AG10803 (cell line): ENCODE data around the gene NFATC1.

Source experiments
- DNase-seq: peaks from one replicate; pipeline ENCODE4 v3.0.0; 2010; ENCODE audit warnings: low read depth
- H3K4me3 ChIP-seq: 2 replicates; pipeline ENCODE4 v1.5.1; 2011; ENCODE audit warnings: mild to moderate bottlenecking, low read length, control low read depth
- TF ChIP-seq, protein P1 (sequence below): conservative IDR thresholded peaks from 2 replicates; pipeline ENCODE4 v1.5.1; 2011; ENCODE audit warnings: mild to moderate bottlenecking, low read length, control low read depth, inconsistent platforms

NFATC1 gene

DNA sequence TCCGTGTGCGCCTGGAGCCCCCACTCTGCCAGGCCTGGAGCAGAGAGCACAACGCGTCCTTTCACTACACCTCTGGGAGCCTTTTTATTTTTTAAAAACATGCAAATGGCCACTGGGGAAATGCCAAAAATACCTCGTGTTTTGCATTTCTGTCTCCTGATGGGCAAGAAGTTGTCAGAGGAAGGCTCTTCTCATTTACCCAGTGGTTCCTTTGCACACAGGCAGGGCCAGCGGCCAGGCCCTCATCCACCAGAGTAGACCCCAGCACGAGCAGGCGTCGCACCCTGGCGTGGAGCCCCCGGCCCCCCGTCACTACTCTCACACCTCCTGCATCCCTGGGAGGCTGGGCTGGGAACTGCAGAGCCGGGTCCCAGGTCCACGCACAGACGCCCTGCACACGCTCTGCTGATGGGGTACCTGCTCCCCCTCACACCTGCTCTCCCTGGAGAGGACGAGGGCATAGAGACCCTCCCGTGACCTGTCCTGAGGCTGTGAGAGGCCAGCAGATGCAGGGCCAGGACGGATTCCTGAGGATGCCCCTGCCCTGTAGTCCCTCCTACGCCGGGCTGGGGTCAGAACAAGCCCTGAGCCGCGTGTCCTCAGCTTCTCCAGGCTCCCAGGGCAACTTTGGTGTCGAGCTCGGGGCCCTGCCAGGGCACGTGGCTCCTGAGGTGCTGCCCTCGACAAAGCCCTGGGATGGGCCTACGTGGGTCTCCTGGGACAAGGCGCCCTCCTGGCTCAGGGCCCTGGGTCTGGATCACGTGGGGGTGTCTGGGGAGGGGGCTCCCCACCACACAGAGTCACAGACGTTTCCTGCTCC is 65.0 kb downstream of the NFATC1 start:
- peak; percentile 11 for DNase-seq
- TF ChIP-seq, protein P1, sequence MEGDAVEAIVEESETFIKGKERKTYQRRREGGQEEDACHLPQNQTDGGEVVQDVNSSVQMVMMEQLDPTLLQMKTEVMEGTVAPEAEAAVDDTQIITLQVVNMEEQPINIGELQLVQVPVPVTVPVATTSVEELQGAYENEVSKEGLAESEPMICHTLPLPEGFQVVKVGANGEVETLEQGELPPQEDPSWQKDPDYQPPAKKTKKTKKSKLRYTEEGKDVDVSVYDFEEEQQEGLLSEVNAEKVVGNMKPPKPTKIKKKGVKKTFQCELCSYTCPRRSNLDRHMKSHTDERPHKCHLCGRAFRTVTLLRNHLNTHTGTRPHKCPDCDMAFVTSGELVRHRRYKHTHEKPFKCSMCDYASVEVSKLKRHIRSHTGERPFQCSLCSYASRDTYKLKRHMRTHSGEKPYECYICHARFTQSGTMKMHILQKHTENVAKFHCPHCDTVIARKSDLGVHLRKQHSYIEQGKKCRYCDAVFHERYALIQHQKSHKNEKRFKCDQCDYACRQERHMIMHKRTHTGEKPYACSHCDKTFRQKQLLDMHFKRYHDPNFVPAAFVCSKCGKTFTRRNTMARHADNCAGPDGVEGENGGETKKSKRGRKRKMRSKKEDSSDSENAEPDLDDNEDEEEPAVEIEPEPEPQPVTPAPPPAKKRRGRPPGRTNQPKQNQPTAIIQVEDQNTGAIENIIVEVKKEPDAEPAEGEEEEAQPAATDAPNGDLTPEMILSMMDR: no peak
- no peak overlapping the region for H3K4me3 ChIP-seq

DNA sequence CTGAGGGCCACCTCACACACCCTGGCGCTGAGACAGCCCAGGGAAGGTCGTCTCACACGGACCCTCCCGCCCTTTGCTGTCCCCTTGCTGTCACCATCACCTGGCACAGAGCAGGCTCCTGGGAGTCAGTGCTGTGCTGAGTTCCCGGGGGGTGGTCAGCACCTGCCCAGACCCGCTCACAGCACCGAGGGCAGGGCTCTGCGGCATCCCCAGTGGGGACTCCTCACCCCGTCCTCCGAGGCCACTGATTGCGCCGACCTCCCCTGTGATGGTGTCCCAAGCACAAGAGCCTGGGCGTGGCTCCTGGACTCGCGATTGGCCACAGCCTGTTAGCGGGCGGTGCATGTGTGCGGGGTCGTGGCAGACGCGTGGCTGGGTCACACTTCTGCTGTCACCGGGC is 65.9 kb downstream of the NFATC1 start:
- H3K4me3 ChIP-seq: no peak overlapping the region
- DNase-seq: no peak
- TF ChIP-seq, protein P1: no peak

DNA sequence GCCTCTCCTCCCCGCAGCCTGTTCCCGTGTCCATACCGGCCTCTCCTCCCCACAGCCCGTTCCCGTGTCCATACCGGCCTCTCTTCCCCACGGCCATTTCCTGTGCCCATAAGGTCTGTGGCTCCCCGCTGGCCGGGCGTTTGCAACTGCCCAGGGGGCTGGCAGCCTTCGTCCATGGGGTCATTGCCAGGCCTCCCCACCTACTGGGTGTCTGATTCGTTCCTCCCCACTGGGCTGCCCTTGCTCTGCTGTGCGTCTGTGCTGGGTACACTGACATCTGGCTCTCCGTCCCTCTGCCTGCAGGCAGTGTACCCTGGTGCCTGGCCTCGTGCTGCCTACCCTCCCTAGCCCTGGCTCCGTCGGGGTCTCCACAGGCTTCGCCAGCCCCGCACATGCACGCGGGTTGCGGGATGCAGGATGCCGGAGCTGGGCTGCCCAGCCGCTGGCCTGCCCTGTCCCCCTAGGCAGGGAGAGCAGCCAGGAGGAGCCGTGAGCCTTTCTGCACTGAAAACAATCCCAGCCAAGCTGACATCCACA is 67.8 kb downstream of the NFATC1 start:
- TF ChIP-seq, protein P1: no peak
- DNase-seq: no peak
- H3K4me3 ChIP-seq: no peak overlapping the region

DNA sequence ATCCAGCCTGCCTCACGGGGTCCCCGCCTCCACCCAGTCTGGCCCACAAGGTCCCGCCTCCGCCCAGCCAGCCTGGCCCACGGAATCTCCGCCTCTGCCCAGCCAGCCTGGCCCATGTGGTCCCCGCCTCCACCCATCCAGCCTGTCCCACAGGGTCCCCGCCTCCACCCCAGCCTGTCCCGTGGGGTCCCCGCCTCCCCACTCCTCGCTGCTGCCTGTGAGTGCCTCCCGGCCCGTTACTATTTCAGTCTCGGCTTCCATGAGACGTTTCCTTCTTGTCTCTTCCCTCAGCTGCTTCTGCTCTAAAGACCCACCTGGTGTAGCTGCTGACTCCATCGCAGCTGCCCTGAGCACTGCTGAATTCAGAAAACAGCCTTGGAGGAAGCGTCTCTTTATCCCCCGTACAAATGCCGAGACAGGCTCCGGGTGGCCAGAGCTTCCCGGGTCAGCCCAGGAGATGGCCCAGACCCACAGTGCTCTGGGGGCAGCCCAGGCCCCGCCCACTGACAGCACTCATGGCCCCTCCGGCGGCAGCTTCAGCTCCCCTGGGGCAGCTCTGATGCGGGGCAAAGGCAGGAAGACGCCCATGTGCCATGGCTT is 69.8 kb downstream of the NFATC1 start:
- peak; percentile 47 for DNase-seq
- TF ChIP-seq, protein P1: no peak; the same call in 1 of the 2 replicates
- H3K4me3 ChIP-seq: peak overlapping the region; percentile 31

DNA sequence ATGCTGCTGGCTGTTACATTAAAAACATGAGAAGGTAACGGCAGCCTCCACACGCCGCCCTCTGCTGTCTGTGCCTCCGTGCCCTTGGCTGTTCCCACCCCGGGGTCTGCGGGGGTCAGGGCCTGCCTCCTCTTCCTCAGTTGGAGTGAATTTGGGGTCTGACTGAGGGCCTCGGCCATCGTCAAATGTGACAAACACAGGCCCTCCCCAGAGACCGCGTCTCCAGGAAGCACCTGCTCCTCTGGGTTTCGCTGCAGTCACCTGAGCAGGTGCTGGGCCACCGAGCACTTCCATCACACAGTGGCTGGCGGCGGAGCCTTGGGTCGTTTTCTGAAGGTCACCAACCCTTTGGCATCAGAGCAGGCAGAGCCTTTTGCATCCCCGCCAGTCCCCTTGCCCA is 70.9 kb downstream of the NFATC1 start:
- TF ChIP-seq, protein P1: no peak
- no peak overlapping the region for H3K4me3 ChIP-seq
- no peak for DNase-seq

DNA sequence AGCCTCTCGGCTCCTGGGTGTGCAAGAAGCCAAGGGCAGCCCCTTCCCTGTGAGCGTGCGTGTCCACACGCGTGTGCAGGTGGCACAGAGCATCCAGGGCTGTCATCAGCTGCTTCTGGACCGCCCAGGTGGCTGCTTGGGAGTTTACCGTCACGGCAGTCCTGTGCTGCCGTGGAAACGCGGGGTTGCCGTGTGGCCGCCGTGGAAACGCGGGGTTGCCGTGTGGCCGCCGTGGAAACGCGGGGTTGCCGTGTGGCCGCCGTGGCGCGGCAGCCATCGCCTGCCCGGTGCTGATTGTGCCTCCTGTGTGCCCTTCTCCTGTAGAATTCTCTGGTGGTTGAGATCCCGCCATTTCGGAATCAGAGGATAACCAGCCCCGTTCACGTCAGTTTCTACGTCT is 71.4 kb downstream of the NFATC1 start:
- no peak overlapping the region for H3K4me3 ChIP-seq
- DNase-seq: no peak
- TF ChIP-seq, protein P1: no peak
